Activated effector memory CD4-positive, alpha-beta T cell treated with Interleukin-2 at 50 U/mL for 16 hours (primary cell): Measurements from ENCODE around the gene SNX22.
"Not testable (repeated sequence)": the region's sequence is repeated elsewhere in the genome, so short reads cannot be mapped to it uniquely, and the experiment has no call there.

ENCODE experiments used
- DNase-seq: peaks from one replicate; pipeline ENCODE4 v3.0.0-alpha.2; 2020

SNX22 gene

GRCh38 chr15:64151727-64152506 lies at the start of gene SNX22:
Gene SNX22, plus strand, starts transcription at chr15:64151731. Its CDS starts 45 bp downstream, at chr15:64151776.
- DNase-seq = no peak

DNA sequence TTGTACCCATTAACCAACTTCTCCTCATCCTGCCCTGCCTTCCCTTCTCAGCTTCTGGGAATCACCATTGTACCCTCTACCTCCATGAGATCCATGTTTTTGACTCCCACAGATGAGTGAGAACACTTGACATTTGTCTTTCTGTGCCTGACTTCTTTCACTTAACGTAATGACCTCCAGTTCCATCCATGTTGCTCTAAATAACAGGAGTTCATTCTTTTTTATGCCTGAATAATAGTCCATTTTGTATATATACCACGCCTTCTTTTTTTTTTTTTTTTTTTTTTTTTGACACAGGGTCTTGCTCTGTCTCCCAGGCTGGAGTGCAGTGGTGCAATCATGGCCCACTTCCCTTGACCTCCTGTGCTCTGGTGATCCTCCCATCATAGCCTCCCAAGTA lies 49.0 kb upstream of the SNX22 start:
- DNase-seq = no peak

DNA sequence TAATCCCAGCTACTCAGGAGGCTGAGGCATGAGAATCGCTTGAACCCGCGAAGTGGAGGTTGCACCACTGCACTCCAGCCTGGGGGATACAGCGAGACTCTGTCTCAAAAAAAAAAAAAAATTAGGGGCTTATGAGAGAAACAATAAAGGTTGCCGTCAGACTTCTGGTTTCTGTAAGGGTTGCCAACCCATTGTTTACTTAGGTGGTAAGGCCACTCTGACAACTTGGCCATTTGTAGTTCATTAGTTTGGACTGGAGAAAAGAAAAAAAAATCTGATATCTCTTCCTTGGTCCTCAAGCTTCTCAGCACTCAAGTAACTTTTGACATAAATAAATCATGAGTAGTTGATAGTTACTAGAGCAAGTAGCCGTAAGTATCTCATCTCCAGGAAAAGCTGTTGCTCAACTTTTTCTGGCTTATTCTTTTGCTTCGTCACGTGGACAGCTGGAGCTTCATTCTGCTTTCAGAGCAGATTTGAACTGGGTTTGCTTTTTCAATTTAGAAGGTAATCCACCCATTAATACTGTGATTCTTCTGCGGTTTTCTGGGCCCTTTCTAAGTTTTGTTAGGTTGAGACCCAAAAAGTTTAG lies 46.3 kb upstream of the SNX22 start:
- DNase-seq = no peak

- no peak for DNase-seq
These were observed 44.2 kb upstream of the SNX22 start for GRCh38 chr15:64107337-64107736.

GRCh38 chr15:64110108-64110701 lies 41.3 kb upstream of the SNX22 start:
- DNase-seq = not testable (repeated sequence)

DNA sequence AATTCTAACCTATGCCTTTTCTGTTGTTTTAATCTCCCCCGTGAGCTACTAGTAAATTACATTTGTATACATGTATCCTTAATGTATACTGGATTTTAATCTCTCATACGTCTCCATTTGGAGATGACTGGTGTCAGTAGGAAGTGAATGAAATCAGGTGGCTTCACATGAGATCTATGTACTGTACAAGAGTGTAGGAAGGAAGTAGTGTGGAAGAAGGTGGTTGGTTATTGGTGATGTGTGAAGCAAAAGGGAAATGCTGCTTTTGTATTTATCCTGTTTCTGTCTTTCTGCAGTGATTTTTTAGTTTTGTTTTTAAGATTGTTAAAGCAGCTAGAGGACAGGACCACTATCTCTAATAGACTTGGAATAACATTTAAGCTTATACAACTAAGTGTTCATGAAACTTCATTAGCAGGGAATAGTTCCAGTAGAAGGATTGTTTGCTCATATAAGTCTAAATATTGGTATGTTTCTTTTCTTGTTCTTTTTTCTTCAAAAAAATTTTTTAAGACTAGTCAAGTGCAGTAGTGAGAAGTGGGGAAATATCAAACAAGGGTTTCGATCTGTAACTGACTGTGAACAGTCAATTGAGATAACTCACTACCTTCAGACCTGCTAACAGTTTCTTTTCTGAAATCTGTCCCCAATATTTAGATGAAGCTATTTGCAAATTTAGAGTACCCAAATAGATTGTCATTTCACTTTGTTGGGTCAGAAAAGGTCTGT lies 40.4 kb upstream of the SNX22 start:
- DNase-seq = no peak

- DNase-seq = no peak
These were observed 39.9 kb upstream of the SNX22 start for GRCh38 chr15:64111679-64112050.

GRCh38 chr15:64112073-64112772 lies 39.3 kb upstream of the SNX22 start:
- DNase-seq = no peak

DNA sequence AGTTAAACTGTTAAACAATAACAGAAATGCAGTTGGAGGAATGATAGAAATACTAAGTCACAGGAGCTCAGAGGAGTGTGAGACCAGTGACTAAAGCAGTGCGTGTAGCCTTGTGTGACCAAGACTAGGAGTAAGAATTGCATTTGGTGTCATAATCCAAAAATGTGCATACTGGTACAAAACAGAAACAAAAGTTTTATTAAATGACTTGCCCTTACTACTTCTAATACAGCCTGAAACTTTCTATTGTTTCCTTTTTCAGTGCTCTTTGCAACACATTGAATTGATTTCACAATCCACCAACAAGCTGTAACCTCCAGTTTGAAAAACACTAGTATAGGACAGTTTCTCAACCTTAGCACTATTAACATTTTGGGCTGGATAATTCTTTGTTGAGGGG lies 38.6 kb upstream of the SNX22 start:
- no peak for DNase-seq

DNA sequence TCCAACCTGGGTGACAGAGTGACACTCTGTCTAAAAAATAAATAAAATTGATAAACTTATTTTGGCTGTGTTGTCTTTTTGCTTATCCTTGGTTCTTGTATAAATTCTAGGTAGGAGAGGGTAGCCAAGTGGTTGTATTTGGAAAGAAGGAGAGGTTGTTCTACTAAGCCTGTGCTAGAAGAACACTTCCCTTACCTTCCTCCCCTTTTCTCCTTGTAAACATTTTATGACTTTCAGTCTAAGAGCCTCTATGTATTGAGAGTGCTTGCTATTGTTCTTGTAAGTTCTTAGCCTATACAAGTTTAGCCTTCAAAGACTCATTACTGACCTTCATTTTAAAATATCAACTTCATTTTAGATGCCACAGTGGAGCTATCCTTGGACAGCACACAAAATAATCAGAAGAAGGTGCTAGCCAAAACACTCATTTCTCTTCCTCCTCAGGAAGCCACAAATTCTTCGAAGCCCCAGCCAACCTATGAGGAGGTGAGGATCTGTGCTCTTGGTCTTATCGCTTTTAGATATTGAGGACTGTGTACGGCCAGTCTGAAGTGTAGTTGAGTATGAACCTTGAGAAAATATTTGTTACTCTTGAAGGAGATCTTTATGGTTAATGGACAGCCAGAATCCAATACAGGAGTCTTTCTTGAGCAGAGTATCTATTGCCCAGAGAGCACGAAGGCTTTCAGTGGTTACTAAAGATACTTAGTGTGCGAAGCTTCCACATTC lies 33.6 kb upstream of the SNX22 start:
- DNase-seq = no peak

GRCh38 chr15:64120322-64120721 lies 31.2 kb upstream of the SNX22 start:
- DNase-seq = not testable (repeated sequence)

DNA sequence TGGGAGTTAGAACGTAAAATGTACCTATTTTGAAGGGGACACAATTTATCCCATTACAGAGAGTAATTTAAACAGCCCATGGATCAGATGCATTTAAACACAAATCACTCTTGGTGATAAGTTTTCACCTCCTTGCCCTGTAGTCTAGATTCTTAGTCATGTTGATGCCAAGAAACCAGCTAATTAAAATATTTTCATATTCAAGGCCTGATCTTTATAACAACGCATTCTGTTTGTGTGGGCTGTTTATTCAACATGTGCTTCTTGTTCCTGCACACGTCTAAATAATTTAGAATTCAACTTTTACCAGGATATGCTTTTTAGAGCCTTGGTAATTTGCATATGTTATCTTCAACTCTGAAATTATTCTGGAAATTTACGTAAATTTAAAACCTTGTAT lies 29.9 kb upstream of the SNX22 start:
- DNase-seq = no peak

GRCh38 chr15:64122444-64122843 lies 29.1 kb upstream of the SNX22 start:
- no peak for DNase-seq

DNA sequence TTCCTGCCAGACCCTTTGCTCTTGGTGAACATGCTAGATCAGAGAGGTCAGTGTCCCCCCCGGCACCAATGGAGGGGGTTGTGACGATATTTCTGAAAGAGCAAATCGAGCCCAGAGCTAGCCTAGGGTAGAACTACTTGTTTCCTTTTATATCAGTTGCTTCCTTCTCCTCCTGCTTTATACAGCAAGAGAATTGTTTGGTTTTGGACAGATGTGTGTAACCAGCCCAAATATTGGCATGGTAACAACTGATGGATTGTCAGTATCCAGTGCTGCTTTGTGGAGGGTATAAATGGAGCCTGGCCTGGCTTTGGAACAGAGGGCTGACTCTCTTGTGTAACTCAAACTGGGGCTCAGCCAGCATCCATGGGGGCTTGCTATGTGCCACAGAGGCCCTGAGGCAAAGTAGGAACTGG lies 28.6 kb upstream of the SNX22 start:
- DNase-seq = no peak

GRCh38 chr15:64125978-64126377 lies 25.6 kb upstream of the SNX22 start:
- no peak for DNase-seq

DNA sequence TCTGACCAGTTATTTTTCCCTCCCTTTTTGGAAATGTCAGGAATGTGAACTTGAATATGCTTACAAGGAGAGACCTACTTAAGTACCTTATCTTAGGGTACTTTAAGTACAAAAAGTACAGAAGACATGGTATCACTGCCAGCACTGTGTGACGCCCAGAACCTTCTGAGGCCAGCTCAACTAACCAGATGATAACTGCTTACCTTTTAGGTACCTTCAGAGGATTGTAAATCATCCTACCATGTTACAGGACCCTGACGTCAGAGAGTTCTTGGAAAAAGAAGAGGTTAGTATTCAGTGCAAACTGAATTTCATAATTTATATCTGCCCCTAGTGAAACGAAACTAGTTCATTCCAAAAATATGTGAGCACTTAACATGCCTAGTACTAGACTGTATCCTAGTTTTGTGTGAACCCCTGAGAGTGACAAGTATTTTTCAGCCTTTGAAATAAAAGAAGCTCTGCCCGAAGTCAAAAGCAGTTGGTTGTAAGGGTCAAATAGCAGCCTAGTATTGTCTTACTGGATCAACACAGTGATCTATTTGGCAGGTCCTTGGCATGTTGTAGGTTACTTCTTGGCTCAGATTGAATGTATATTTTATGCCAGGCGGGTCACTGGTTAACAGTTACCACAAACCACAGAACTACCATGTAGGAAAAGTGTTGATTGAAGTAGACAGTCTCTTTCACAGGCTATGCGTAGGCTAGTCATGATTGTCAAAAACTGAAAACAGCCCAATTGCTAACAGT lies 23.8 kb upstream of the SNX22 start:
- DNase-seq = no peak

DNA sequence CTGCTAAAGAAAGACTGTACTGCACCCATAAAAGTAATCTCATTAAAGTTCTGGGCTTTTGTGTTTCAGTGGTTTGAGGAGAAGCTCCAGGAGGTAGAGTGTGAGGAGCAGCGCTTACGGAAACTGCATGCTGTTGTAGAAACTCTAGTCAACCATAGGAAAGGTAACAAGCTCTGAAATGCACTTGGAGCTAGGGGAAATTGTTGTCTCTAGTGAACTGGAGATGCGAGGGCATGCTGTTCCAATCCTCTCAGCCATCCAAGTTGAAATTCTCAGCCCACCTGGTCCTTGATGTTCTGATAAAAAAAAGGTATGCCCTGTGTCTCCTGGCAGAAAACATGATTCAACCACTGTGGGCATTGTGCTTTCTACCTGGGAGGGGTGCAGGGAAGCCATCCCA lies 21.4 kb upstream of the SNX22 start:
- DNase-seq = no peak

- DNase-seq = no peak
These were observed 20.0 kb upstream of the SNX22 start for GRCh38 chr15:64131547-64131946.

DNA sequence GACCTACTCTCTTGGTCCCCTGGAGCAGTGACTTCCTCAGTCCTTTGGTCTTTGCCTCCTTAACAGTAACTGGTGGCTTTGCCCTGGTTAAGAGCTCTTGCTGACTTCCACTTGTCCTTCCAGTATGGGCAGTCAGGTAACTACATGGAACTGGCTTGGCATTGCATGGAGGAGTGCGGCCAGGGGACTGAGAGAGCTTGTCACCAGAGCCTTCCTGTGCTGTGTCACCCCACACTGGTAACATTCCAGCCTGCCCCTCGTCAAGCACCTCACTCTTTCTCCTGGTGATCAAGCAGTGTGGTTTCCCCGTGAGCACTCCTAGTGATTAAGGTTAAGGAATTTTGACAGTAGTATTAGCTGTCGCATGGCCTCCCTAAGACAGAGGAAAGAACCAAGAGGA lies 19.3 kb upstream of the SNX22 start:
- DNase-seq = no peak

- no peak for DNase-seq
These were observed 17.7 kb upstream of the SNX22 start for GRCh38 chr15:64133623-64134344.

GRCh38 chr15:64134345-64134829 lies 17.1 kb upstream of the SNX22 start:
- no peak for DNase-seq
